Ectodermal cell (in vitro differentiated cells): ENCODE data around the gene RPS15.

ENCODE experiments used
- H3K27ac ChIP-seq: 2 replicates; pipeline ENCODE4 v1.7.0; 2013; ENCODE audit warnings: mild to moderate bottlenecking, low read depth, low read length; ENCODE audit not compliant: insufficient read depth, poor library complexity, severe bottlenecking
- H3K27me3 ChIP-seq: 2 replicates; pipeline ENCODE4 v1.7.0; 2013; ENCODE audit warnings: mild to moderate bottlenecking, low read length; ENCODE audit not compliant: insufficient read depth, control insufficient read depth, poor library complexity, severe bottlenecking
- H3K36me3 ChIP-seq: one replicate; pipeline ENCODE4 v1.7.0; 2013; ENCODE audit warnings: low read length; ENCODE audit not compliant: control insufficient read depth, insufficient read depth
- H3K4me1 ChIP-seq: one replicate; pipeline ENCODE4 v1.7.0; 2013; ENCODE audit warnings: low read length; ENCODE audit not compliant: control insufficient read depth, insufficient read depth
- H3K4me3 ChIP-seq: 2 replicates; pipeline ENCODE4 v1.7.0; 2013; ENCODE audit warnings: low read depth, low read length, control low read depth; ENCODE audit not compliant: insufficient read depth
- H3K9me3 ChIP-seq: 2 replicates; pipeline ENCODE4 v1.7.0; 2013; ENCODE audit warnings: mild to moderate bottlenecking, low read length, moderate library complexity; ENCODE audit not compliant: control insufficient read depth
- WGBS, 2 experiments: methylation state at CpG; one replicate each; pipeline ENCODE4 v1.1.7; 2013; ENCODE audit warnings: missing lambda C conversion rate in 2 of 2; 5-methylcytosine and 5-hydroxymethylcytosine counted together

The RPS15 gene

GRCh38 chr19:1466018-1466460 lies 27.8 kb downstream of the RPS15 start:
- Histone ChIP-seq H3K4me3 (no peak overlapping the region), H3K27me3 (peaks cover 74% of the 10 kb centered on the region), H3K27ac (no peak overlapping the region), H3K9me3 (no peaks in the 10 kb centered on the region), H3K4me1 (peaks cover 25% of the 10 kb centered on the region), H3K36me3 (no peaks in the 10 kb centered on the region)
- WGBS, 2 experiments, result 25 to 29% methylated on average over 41 of the region's 41 CpGs

GRCh38 chr19:1466461-1467214 lies 28.4 kb downstream of the RPS15 start:
- Histone ChIP-seq H3K36me3 (no peaks in the 10 kb centered on the region), H3K27me3 (peaks cover 80% of the 10 kb centered on the region), H3K4me1 (peaks cover 29% of the 10 kb centered on the region), H3K4me3 (peak overlapping the region; percentile 12), H3K27ac (no peak overlapping the region), H3K9me3 (no peaks in the 10 kb centered on the region)
- WGBS, 2 experiments, result 9 to 11% methylated on average over 70 of the region's 70 CpGs

- H3K36me3 ChIP-seq, result no peaks in the 10 kb centered on the region
- no peaks in the 10 kb centered on the region for H3K9me3 ChIP-seq
- WGBS, 2 experiments, result 5 to 7% methylated on average over 36 of the region's 36 CpGs
- H3K4me3 ChIP-seq, result peak overlapping the region; percentile 12
- H3K27me3 ChIP-seq, result peaks cover 85% of the 10 kb centered on the region
- H3K4me1 ChIP-seq, result peaks cover 29% of the 10 kb centered on the region
- no peak overlapping the region for H3K27ac ChIP-seq
These were observed 29.0 kb downstream of the RPS15 start for GRCh38 chr19:1467215-1467489.

- H3K27ac ChIP-seq, result no peak overlapping the region
- H3K27me3 ChIP-seq, result peaks cover 90% of the 10 kb centered on the region
- no peaks in the 10 kb centered on the region for H3K9me3 ChIP-seq
- WGBS, 2 experiments, result 5 to 6% methylated on average over 92 of the region's 92 CpGs
- H3K4me1 ChIP-seq, result peaks cover 29% of the 10 kb centered on the region
- H3K36me3 ChIP-seq, result no peaks in the 10 kb centered on the region
- H3K4me3 ChIP-seq, result peak overlapping the region; percentile 10
These were observed 29.5 kb downstream of the RPS15 start for GRCh38 chr19:1467490-1468273.

- H3K27me3 ChIP-seq, result peaks cover 97% of the 10 kb centered on the region
- H3K4me3 ChIP-seq, result no peak overlapping the region
- peaks cover 29% of the 10 kb centered on the region for H3K4me1 ChIP-seq
- no peak overlapping the region for H3K27ac ChIP-seq
- no peaks in the 10 kb centered on the region for H3K36me3 ChIP-seq
- no peaks in the 10 kb centered on the region for H3K9me3 ChIP-seq
- WGBS, 2 experiments, result 22 to 23% methylated on average over 49 of the region's 49 CpGs
These were observed 30.2 kb downstream of the RPS15 start for GRCh38 chr19:1468274-1468820.

- Histone ChIP-seq H3K36me3 (no peaks in the 10 kb centered on the region), H3K4me1 (peaks cover 29% of the 10 kb centered on the region), H3K27ac (no peak overlapping the region), H3K9me3 (no peaks in the 10 kb centered on the region), H3K27me3 (peaks cover 100% of the 10 kb centered on the region), H3K4me3 (no peak overlapping the region)
- 4% methylated on average over 47 of the region's 47 CpGs for WGBS, 2 experiments
These were observed 30.6 kb downstream of the RPS15 start for GRCh38 chr19:1468821-1469254.

- H3K4me3 ChIP-seq, result no peak overlapping the region
These were observed 31.3 kb downstream of the RPS15 start for GRCh38 chr19:1469255-1470054.

GRCh38 chr19:1470055-1470304 lies 31.8 kb downstream of the RPS15 start:
- no peaks in the 10 kb centered on the region for H3K36me3 ChIP-seq
- H3K4me3 ChIP-seq, result peak overlapping the region; percentile 30
- 12 to 14% methylated on average over 22 of the region's 22 CpGs for WGBS, 2 experiments
- no peaks in the 10 kb centered on the region for H3K9me3 ChIP-seq
- no peak overlapping the region for H3K27ac ChIP-seq
- peaks cover 29% of the 10 kb centered on the region for H3K4me1 ChIP-seq
- H3K27me3 ChIP-seq, result peaks cover 91% of the 10 kb centered on the region

More at GRCh38 chr19:1469255-1470054, 31.3 kb downstream of the RPS15 start:
- H3K27me3 ChIP-seq, result peaks cover 96% of the 10 kb centered on the region
- H3K27ac ChIP-seq, result no peak overlapping the region
- H3K36me3 ChIP-seq, result no peaks in the 10 kb centered on the region
- H3K9me3 ChIP-seq, result no peaks in the 10 kb centered on the region
- peaks cover 29% of the 10 kb centered on the region for H3K4me1 ChIP-seq
- 6 to 7% methylated on average over 117 of the region's 117 CpGs for WGBS, 2 experiments

GRCh38 chr19:1470305-1471009 lies 32.3 kb downstream of the RPS15 start:
- Histone ChIP-seq H3K27me3 (peaks cover 86% of the 10 kb centered on the region), H3K27ac (no peak overlapping the region), H3K9me3 (no peaks in the 10 kb centered on the region), H3K36me3 (no peaks in the 10 kb centered on the region), H3K4me3 (peak overlapping the region; percentile 30), H3K4me1 (peaks cover 29% of the 10 kb centered on the region)
- WGBS, 2 experiments, result 1% methylated on average over 67 of the region's 67 CpGs
